GM18520 (cell line): ENCODE results near the gene TMEM207.

Source experiments
- ATAC-seq: cut with Tn5 transposase; IDR thresholded peaks from one replicate; pipeline ENCODE4 v1.9.1; 2021; ENCODE audit not compliant: unreplicated experiment

Gene TMEM207

GRCh38 chr3:190387578-190388213, 62.0 kb downstream of the TMEM207 start, which contains the start of gene CLDN16:
TSS of gene CLDN16 (plus strand) at chr3:190388163. CDS start at chr3:190388330, 167 bp downstream.
- ATAC-seq, result no peak

GRCh38 chr3:190385731-190386688, 63.7 kb downstream of the TMEM207 start:
- ATAC-seq, result no peak

- no peak for ATAC-seq
Observed at GRCh38 chr3:190384309-190384756, 65.4 kb downstream of the TMEM207 start.

- no peak for ATAC-seq
Observed at GRCh38 chr3:190382082-190382481, 67.6 kb downstream of the TMEM207 start.

GRCh38 chr3:190381441-190381840, 68.3 kb downstream of the TMEM207 start:
- ATAC-seq, result no peak

GRCh38 chr3:190380184-190380583, 69.5 kb downstream of the TMEM207 start:
- no peak for ATAC-seq
